HG02763 (cell line): ENCODE data around the gene FAM174C.
"Not testable (repeated sequence)": the region's sequence is repeated elsewhere in the genome, so short reads cannot be mapped to it uniquely, and the experiment has no call there.

Source experiments
- ATAC-seq: cut with Tn5 transposase; IDR thresholded peaks from one replicate; pipeline ENCODE4 v1.9.1; 2021; ENCODE audit warnings: mild to moderate bottlenecking, moderate library complexity; ENCODE audit not compliant: unreplicated experiment

Gene FAM174C

DNA sequence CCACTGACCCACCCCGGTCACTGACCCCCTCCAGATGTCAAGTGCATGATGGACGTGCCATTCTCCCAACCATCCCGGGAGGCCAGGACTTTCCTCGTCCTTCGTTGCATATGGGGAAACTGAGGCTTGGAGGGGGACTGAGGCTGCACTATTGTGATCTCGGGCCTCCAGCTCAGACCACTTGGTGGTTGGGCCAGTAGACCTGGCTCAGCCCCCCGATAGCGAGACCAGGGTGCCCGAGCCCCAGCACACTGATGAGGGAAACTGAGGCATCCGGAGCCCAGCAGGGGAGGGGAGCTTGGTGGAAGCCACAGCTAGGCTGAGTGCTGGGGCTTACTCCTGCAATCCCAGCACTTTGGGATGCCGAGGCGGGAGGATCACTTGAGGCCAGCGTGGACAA lies 20.7 kb downstream of the FAM174C start:
- ATAC-seq: no peak

DNA sequence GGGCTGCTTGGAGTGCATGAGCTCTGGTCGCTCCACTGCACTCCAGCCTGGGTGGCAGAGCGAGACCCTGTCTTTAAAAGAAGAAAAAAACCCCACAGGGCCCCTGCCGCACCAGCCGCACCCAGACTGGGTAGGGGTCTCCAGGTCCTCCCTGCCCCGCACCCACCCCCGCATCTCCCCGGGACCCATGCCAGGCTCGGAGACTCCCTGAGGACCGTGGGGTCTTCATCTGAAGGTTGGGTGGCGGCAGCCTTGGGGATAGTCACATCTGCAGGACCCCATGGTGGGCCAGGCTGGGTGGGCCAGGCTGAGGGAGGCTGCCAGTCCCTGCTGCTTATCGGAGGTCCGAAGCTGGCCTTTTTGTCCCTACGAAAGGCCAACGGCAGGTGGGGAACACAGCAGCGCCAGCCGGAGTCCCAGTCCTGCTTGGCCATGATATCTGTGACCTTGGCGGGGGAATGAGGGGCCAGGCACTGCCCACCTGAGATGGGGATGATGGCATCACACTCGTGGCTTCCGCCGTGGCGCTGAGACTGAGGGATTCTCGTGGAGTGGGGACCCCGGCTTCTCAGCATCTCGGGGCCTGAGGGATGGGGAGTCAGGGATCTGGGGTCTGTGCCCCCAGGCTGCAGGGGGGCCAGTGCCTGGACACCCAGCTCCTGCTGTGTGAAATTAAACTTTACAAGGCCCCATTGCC lies 21.4 kb downstream of the FAM174C start:
- ATAC-seq: no peak

DNA sequence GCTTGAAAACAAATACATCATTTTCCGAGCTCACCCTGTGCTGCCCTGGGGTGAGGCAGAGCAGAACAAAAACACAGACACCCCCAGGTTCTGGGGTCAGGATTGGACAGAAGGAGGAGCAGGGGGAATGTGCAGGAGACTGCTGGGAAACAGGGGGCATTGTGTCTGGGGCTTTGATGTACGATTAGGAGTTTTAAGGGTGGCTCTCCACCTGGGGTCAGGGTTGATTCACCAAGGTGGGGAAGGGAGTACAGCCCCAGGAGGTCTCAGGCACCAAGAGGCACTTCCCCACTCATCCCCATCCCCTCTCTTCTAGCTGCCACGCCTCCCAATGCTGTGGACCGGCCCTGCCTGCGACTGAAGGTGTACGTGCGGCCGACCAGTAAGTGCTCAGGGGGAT lies 22.9 kb downstream of the FAM174C start:
- no peak for ATAC-seq

DNA sequence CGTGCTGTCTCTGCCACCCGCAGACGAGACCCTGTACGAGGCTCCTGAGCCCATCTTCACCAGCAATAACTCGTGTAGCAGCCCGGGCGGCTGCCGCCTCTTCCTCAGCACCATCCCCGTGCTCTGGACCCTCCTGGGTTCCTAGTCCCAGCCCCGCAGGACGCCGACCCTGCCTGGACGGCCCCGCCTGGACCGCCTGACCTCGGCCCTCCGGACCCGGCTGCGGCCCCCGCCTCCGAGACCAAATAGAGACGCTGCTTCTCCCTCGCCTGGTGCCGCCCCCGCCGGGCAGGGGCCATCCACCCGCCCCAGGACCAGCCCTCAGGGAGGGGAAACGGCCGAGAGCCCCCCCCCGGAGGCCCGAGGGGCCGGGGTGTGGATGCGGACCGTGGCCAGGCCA lies 24.5 kb downstream of the FAM174C start:
- ATAC-seq: no peak

DNA sequence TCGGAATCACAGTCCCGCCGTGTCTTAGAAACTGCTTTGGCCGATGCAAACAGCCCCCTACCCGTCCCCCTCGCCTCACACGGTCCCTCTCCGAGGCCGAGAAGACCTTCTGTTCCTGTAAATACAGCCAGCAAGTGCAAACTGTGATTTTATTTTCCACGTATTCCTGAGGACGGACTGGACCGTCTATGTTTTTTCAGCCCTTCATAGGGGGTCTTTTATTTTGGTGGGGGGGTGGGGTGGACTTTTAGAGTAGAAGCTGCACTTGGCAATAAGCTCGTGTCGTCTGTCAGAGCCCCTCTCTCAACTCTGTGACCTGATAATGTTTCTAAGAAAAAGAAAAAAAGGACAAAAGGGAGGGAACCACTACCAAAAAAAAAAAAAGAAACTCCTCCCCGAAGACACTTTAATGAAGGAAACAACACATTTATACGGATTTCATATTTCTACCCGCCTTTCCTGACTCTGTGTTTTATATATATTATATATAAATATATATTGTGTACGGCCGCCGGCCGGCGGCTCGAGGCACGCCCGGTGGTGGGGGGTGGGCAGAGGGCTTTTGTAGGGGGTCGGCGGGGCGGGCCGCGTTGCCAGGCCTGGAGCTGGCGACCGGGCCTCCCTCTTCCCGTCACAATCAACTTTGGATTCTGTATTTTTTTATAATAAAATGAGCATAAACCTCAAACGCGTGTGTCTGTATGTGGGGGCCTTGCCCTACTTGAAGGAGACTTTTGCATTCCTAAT lies 25.6 kb downstream of the FAM174C start:
- no peak for ATAC-seq

DNA sequence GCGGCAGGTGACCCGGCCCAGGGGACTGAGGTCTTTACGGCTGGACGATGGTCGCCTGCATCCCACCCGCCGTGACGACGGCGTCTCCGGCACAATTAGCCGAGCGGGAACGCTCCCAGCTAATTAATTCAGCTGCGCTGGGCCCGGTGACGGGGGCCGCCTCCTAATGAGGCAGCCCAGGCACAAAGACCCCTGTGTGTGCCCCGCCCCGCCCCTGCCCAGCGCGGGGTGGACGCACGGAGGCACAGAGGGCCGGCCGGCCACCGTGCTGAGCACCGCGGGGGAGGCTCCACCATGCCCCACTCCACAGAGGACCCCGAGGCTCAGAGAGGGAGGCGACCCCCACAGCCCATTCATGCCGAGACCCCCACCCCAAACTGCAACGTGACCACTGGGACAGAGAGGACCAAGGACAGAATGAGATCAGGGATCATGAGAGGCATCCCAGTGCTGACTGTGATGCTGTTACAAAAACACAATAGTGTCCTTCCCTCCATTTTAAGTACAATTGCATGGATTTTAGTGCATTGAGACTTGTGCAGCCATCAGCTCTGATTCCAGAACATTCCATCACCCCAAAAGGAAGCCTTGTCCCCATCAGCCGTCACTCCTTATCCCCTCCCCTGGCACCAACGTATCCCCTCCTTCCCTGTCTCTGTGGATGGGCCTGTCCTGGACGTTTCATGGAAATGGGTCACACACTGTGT lies 27.4 kb downstream of the FAM174C start:
- no peak for ATAC-seq

DNA sequence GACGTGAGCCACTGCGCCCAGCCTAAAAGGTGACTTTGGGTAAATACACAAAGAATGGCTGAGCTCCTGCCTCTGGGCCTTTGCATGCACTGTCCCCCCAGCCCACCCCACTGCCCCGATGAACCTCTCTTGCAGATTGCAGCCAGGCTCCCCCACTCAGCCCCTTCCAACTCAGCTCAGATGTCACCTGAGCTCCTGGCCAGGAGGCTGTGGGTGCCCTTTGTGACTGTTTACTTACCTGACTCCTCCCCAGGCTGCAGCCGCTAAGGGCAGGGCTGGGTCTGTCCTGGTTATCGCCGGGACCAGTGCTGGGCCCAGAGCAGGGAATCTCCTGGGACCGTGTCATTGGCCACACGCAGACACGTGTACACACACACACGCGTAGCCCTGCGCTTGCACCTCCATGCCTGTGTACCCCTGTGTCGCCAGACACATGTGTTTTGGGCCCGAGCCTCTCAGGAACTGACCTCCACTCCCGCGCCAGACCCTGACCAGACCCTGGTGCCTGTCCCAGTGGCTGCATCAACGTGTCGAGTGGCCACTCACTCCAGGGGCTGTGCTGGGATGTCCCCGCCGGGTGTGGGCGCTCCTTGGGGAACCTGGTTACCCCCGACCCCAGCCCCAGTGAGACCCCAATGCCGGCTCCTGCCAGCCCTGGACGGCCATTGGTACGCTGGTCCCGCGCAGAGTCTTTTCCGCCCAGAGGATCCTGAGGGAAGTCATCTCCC lies 29.0 kb downstream of the FAM174C start:
- no peak for ATAC-seq

DNA sequence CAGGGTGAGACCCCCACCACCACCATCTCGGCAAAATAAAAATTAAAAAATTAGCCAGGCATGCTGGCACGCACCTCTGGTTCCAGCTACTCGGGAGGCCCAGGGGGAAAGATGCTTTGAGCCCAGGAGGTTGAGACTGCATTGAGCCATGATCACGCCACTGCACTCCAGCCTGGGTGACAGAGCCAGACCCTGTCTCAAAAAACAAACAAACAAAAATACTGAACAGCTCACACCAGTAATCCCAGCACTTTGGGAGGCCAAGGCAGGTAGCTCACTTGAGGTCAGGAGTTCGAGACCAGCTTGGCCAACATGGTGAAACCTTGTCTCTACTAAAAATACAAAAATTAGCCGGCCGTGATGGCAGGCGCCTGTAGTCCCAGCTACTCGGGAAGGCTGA lies 30.0 kb downstream of the FAM174C start:
- ATAC-seq: not testable (repeated sequence)

DNA sequence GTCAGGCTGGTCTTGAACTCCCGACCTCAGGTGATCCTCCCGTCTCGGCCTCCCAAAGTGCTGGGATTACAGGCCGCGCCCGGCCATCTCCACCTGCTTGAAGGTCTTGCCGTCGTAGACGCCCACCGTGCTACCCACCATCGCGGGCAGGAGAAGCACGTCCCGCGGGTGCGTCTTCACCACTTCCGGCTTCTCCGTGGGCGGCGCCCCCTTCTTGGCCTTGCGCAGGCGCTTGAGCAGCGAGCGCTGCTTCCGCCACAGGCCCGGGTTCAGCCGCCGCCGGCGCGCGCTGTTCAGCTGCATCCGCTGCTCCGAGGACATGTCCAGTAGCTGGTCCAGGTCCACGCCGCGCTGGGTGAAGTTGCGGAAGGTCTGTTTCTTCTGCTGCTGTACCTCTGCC lies 32.0 kb downstream of the FAM174C start:
- ATAC-seq: no peak

DNA sequence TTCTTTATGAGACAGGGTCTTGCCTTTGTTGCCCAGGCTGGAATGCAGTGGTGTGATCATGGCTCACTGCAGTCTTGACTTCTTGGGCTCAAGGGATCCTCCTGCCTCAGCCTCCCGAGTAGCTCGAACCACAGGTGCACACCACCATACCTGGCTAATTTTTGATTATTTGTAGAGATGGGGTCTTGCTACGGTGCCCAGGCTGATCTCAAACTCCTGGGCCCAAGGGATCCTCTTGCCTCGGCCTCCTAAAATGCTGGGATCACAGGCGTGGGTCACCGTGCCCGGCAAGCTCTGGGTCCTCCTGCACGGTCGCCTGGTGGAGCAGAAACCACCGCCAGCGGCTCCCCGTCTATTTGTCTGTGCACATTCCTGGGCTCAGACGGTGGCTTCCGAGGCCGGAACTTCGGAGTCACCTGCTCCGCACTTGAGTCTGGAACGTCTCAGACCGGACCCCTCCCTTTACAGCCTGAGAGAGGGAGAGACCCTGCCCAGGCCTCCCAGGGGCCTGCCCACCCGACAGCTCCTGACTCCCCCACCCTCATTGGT lies 32.5 kb downstream of the FAM174C start:
- no peak for ATAC-seq

DNA sequence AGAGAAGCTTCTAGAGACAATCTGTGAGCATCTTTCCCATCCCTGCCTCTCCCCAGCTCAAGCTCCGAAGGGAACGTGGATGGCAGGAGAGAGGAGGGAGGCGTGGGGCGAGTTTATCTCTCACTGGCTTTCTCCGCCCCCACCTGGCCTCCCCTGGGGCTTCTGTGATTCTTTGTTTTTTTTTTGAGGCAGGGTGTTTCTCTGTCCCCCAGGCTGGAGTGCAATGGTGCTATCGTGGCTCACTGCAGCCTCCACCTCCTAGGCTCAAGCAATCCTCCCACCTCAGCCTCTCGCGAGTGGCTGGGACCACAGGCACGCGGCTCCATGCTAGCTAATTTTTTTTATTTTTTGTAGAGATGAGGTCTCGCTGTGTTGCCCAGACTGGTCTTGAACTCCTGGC lies 33.4 kb downstream of the FAM174C start:
- no peak for ATAC-seq

DNA sequence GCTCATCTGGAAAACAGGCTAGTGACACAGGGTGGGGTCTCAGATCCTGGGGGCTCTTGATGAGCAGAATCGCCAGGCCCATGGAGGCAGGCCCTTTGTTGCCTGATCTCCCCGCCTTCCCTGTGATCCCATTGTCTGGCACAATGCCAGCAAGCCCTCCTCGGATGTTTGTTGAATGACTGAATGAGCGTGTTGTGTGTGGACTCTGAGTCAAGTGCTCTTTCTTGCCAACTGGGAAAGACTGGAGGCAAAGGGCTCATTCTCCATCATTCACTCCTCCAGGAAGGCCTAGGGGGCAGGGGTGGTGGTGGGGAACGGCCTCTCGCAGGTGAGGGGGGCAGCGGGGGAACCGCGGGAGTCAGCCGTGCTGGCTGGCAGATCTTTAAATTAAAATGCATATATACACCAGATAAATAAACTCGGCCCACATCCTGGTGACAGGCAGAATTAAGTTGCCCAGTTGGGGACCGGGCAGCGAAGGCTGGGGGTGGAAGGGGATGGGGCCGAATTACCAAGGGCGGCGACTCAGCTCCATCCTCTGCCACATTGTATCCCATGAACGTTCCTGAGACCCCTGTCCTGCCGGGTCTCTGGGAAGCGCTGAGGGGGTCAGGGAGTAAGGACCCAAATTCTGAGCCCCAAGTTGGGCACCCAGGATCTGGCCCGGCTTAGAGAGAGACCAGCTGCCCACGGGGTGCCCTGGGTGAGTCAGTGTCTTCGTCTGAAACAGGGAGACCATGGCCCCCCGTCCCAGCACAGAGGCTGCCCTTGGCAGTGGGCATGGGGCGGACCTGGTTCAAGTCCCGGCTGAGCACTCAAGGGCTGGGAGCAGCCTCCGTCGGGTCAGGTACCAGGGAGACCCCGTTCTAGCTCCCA lies 34.9 kb downstream of the FAM174C start:
- ATAC-seq: no peak

DNA sequence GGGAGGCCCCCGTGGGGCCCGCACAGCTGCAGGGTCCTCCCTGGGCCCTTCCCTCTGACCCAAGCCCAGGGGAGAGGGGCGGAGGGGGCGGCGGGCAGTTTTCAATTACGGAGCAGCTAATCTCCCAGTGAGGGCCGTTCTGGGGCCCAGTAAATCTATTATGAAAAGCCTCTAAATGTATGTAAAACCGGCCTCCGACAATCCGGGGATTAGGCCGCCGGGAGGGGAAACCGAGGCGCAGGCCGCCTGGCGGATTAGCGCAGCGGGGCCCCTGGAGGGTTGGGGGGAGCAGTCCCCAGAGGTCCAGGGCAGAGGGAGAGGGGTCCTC lies 35.5 kb downstream of the FAM174C start:
- no peak for ATAC-seq

DNA sequence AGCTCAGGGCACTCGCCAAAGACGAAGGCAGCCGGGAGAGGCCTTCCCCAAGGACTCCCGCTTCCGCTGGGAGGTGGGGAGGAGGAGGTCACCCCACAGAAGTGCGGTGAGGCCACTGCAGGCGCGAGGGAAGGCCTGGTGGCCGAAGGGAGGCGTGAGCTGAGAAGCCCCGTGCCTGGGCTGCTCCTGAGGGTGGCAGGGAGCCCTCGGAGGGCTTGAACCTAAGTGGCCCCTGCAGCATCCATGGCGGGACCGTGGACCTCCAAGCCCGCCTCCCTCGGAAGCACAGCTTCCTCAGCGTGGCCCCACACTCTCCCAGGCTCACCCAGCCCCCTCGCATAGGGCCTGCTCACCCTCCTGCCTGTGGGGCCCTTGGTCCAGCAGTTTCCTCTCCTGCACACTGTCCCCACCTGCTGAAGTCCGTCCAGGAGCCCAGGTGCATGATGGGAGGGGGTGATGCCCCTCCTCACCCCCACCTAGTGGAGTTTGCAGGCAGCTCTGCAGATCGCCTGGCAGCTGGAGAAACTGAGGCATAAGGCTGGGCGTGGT lies 36.3 kb downstream of the FAM174C start:
- ATAC-seq: no peak

DNA sequence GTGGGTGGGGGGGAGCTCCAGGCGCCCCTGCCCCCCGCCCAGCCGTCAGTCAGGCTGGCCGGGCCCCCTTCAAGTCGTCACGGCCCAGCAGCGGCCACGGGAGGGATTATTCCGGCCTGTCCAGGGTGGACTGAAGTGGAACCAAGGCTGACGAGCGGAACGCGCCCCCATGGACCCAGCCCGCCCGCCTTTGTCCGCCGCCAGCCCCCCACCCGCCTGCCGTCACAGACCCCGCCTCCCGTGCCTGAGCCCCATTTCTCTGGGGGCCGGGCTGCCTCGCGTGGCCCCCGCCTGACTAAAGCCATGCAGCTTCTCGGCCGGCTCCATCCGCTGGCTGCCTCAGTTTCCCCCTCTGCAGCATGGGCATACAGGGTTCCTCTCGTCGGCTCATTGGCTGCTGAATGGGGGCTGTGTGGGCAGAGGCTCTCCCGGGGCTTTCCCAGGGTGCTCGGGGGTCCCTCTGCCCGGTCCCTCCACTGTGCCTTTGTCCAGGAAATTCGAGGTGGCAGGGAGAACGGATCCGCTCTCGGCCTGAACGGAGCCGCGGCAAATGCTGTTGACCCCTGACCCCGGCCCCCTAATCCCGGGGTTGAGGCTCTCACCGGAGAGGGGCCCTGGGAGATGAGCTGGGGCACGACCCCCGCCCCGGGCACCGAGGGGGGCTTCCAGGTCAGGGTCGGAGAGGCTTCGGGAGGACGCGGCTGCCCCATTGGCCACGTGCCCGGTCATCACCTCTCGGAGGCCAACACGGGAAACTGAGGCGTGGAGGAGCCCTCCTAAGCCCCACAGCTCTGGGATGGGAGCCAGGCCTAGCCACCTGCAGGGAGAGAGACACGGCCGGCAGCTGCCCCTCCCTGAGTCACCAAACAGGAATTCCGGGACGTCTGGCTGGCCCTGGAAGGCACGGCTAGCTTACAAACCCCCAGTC lies 37.7 kb downstream of the FAM174C start:
- no peak for ATAC-seq

DNA sequence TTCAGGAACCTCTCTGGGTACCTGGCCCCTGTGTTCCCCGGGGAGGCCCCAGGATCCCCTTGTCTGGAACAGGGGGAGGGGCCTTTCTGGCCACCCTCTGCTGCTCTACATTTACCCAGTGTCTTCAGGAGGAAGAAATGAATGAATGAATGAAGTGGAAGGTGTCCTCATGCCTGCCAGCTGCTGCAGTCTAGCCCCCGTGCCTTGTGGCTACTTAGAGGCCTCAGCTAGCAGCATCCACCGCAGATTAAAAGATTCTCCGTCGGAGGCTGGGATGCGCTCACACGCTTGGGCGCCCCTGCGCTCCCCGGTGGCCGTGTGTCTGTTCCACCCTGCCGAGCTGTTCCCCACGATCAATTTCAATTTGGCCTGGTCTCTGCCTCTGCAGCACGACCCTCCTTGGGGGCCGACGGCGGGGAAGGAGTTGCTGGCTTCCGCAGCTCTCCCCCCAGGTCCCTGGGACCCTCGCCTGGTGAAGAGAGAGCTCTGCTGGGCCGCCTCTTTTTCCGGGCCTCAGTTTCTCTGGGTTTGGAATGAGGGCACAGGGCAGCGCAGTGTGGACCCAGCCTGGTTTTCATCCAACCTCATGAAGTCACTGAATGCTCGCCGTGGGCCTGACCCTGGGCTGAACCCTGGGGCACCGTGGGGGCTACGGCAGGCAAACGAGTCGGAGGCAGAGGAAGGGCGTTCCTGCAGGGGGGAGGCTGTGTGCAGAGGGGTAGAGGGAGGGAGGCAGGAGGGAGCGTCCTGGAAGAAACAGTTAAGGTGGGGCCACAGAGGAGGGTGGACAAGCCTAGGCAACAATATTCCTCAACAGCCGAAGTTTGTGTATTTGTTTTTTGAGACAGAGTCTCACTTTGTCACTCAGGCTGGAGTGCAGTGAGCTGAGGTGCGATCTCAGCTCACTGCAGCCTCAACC lies 38.6 kb downstream of the FAM174C start:
- no peak for ATAC-seq

DNA sequence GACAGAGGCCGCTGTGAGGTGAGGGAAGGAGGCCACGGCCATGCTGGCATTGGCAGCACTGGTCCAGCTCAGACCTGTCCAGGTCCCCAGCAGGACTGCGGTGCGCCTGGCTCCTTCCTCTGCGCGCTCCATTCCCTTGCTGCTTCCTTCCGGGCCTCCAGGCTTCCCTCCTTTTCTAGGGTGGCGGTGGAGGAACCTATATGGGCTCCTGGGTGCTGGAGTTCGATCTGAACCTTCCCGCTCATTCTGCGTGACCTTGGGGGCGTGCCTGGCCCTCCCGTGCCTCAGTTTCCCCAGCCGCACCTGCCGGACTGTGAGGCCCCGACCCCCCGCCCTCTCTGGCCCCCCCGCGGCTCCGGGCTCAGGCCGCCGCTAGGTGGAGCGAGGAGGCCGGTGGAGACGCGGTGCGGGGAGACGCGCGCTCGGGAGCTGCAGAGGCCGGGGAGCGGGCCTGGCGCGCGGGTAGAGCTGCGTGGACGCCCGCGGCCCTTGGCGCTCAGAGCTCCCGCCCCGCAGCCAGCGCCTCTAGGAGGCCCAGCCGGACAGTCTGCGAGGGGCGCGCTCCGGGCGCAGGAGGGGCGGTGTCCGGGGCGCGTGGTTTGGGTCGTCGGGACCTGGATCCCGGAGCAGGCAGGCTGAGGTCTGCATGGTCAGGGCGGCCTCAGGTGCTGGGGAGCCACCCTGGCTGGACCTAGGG lies 40.3 kb downstream of the FAM174C start:
- no peak for ATAC-seq
